ENCODE results near the gene POMGNT2.

POMGNT2 gene

DNA sequence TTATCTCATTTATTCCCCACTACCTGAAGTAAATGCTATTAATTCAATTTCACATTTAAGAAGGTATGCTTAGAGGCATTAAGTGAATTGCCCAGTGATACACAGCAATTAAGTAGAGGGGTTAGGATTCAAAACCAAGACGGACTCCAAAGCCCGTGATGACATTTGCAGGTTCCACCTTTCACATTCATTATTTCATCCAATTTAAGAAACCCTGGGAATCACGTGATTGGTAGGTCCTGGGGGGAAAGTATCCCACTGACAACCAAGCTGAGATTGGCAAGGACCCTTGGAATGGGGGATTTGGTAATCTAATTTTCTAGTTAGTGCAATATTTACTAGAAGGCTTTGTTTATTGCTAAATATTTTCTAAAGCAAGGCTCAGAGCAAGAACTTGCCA, 1.8 kb downstream of the POMGNT2 start:
- TF ChIP-seq, protein P1, sequence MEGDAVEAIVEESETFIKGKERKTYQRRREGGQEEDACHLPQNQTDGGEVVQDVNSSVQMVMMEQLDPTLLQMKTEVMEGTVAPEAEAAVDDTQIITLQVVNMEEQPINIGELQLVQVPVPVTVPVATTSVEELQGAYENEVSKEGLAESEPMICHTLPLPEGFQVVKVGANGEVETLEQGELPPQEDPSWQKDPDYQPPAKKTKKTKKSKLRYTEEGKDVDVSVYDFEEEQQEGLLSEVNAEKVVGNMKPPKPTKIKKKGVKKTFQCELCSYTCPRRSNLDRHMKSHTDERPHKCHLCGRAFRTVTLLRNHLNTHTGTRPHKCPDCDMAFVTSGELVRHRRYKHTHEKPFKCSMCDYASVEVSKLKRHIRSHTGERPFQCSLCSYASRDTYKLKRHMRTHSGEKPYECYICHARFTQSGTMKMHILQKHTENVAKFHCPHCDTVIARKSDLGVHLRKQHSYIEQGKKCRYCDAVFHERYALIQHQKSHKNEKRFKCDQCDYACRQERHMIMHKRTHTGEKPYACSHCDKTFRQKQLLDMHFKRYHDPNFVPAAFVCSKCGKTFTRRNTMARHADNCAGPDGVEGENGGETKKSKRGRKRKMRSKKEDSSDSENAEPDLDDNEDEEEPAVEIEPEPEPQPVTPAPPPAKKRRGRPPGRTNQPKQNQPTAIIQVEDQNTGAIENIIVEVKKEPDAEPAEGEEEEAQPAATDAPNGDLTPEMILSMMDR (IDR thresholded peaks at IDR 0.05; ENCODE audit: low read depth, low read length), result no peak
- no peak overlapping the region for H3K4me3 ChIP-seq (ENCODE audit: low read depth, low read length)

DNA sequence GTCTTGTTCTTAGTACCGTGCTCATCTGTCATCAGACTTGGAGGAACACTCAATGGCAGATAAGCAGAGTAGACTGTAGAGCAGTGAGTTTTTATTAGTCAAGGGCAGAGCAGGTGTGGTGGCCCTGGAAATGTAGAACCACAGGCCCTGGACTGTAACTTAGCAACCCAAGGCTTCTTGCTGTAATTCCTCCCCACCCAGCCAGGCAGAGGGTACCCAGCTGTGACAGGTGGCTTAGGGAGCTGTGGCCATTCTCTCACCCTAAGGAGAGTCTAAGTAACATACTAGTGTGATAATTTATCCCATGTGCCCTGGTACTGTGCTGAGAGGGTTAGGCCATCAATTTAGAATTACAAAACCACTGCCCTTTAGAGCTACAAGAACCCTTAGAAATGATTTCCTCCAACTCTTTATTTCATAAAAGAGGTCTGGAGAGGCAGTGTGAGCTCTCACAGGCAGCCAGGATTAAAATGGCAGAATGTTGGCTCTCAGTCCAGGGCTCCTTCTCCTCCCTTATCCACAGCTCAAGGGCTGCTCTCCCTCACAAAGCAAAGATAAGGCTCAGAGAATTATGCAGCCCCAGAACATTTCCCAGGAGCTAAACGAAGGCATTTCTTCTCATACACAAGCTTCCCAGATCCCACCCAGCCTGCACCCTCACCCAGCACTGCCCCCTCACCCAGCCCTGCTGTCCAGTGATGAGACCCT, 3.0 kb downstream of the POMGNT2 start:
- TF ChIP-seq, protein P1 (IDR thresholded peaks at IDR 0.05; ENCODE audit: low read depth, low read length), result no peak
- H3K4me3 ChIP-seq (ENCODE audit: low read depth, low read length), result no peak overlapping the region

DNA sequence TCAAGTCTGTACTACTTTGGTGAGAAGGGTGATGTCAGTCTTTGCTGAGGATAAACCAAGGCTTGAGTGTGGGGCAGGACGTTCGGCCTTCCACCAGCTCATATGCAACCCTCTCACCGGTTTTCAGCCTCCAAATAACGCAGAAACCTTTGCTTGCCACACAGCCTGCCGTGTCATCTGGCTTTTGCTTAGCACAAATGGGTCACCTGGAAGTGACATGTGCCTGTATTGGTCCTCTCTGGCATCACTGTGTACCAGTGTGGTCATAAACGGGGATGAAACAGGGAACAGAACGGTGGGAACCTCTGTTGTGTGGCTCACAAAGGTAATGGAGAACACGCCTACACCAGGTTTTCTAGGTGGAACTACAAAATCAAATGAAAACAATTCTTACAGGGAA, 7.1 kb downstream of the POMGNT2 start:
- H3K4me3 ChIP-seq (ENCODE audit: low read depth, low read length), result no peak overlapping the region
- TF ChIP-seq, protein P1 (IDR thresholded peaks at IDR 0.05; ENCODE audit: low read depth, low read length), result no peak

DNA sequence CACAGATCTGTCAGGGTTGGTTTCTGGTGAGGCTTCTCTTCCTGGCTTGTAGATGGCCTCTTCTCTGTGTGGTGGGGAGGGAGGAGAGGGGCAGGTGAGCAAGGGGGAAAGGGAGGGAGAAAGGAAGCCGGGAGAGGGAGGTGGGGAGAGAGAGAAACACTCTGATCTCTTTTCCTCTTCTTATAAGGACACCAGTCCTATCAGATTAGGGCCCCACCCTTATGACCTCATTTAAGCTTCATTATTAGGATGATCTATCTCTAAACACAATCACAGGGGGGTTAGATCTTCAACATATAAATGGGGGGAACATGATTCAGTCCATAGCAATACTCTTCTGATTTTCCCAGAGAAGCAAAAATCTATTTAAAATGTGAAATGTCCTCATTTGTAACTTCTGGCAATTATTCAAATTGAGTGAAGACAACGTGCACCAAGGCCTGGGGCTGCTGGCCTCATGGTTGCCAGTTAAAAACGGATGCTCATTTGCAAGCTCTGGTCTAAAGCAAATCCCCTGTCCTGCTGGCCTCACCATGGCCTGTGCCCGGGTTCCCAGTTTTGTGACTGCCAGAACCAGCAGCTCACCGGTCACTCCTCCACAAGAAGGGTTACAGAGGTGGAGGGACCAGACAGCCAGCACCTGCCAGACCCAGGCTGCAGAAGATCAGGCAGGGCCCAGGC, 8.3 kb downstream of the POMGNT2 start:
- TF ChIP-seq, protein P1 (IDR thresholded peaks at IDR 0.05; ENCODE audit: low read depth, low read length), result no peak
- H3K4me3 ChIP-seq (ENCODE audit: low read depth, low read length), result no peak overlapping the region

DNA sequence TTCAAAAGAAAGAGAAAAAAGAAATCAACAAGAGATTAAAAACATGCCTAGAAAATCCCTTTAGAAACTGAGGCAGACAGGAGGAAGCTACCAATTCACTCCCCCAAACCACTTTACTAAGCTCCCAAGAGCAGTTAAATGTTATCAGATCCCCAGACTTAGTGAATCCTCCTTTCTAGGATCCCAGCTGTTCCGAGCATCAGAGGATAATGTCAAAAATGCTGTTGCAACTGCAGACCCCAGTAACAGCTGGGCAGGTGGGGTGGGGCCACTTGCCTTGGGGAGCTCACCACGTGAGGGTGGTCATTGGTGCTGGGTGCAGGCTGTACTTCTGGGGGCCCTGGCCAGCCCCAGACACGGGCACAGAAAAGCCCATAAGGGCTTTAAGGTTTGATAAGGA, 9.1 kb downstream of the POMGNT2 start:
- no peak overlapping the region for H3K4me3 ChIP-seq (ENCODE audit: low read depth, low read length)
- TF ChIP-seq, protein P1 (IDR thresholded peaks at IDR 0.05; ENCODE audit: low read depth, low read length), result no peak

DNA sequence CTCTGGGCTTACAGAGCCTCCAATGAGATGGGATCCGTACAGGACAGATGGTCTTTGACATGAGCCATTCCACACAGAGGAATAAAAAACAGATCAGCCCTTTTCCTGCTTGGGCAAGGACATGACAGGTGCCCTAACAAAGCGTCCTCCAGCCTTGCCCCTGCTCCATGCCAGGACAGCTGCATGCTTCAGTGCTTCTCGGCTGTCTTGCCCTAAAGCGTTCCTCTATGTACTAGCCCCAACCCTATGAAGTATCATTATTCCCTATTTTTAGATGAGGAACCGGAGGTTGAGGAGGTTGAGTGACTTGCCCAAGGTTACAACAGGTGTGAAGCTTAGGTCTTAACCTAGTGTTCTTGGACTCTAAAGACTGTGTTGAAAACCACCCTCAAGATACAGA, 10.5 kb downstream of the POMGNT2 start:
- no peak overlapping the region for H3K4me3 ChIP-seq (ENCODE audit: low read depth, low read length)
- TF ChIP-seq, protein P1 (IDR thresholded peaks at IDR 0.05; ENCODE audit: low read depth, low read length), result no peak

DNA sequence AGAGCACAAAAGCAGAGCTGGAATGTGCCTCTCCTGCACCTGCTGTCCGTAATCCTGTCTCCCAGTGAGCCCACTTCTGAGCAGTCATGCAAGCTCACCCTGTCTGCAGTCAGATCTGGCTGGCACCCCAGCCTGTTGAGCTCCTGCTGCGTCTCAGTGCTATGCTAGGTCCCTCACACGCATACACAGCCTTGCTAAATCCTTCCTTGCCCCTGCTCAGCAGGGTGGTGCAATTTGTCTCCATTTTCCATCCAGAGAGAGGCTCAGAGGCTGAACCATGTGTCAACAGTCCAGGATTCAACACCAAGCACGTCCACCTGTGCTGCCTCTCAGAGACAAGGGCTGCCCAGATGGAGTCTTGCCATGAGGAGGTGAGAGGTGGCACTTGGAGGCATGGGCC, 11.0 kb downstream of the POMGNT2 start:
- TF ChIP-seq, protein P1 (IDR thresholded peaks at IDR 0.05; ENCODE audit: low read depth, low read length), result no peak
- no peak overlapping the region for H3K4me3 ChIP-seq (ENCODE audit: low read depth, low read length)
